Measurements from ENCODE around the gene BOLL.

- TF ChIP-seq POLR2A (IDR thresholded peaks at IDR 0.05) = no peak
- no peak for TF ChIP-seq CTCF (IDR thresholded peaks at IDR 0.05)
These were observed 44.9 kb downstream of the BOLL start for GRCh38 chr2:197740200-197740599.

All from tibial nerve (tissue), 3 donors.